Smooth muscle cell (in vitro differentiated cells): ENCODE data around the gene CTAGE15. TPM values are rescaled to one million over a fixed set of nuclear protein-coding genes. Genes with fewer than 3 reads are reported as not detected.
"Not testable (repeated sequence)": the region's sequence is repeated elsewhere in the genome, so short reads cannot be mapped to it uniquely, and the experiment has no call there.

Experiments used
- DNase-seq: peaks from one replicate; lab custom pipeline; 2025; ENCODE audit not compliant: unreplicated experiment; lab: John Stamatoyannopoulos, UW
- H2AFZ ChIP-seq: fragments of 200-600 bp; sonication (generic); 2 replicates; pipeline ENCODE4 v1.6.0; 2016; ENCODE audit warnings: antibody characterized with exemption, low read depth, mild to moderate bottlenecking
- H3F3A ChIP-seq: fragments of 200-600 bp; sonication (generic); 2 replicates; pipeline ENCODE4 v1.6.0; 2017; ENCODE audit warnings: antibody characterized with exemption, low read depth
- H3K27ac ChIP-seq: fragments of 200-600 bp; sonication (generic); 2 replicates; pipeline ENCODE4 v1.5.1; 2016; ENCODE audit warnings: low read depth, mild to moderate bottlenecking
- H3K27me3 ChIP-seq: fragments of 200-600 bp; sonication (generic); 2 replicates; pipeline ENCODE4 v1.6.1; 2016; ENCODE audit warnings: low read depth, mild to moderate bottlenecking
- H3K36me3 ChIP-seq: fragments of 200-600 bp; sonication (generic); 2 replicates; pipeline ENCODE4 v1.5.1; 2016; ENCODE audit warnings: low read depth
- H3K4me1 ChIP-seq: fragments of 200-600 bp; sonication (generic); 2 replicates; pipeline ENCODE4 v1.5.1; 2016; ENCODE audit warnings: low read depth
- H3K4me2 ChIP-seq: fragments of 200-600 bp; sonication (generic); 2 replicates; pipeline ENCODE4 v1.6.0; 2016; ENCODE audit warnings: mild to moderate bottlenecking
- H3K4me3 ChIP-seq: fragments of 200-600 bp; sonication (generic); 2 replicates; pipeline ENCODE4 v1.5.1; 2016; ENCODE audit warnings: mild to moderate bottlenecking
- H3K79me2 ChIP-seq: fragments of 200-600 bp; sonication (generic); 2 replicates; pipeline ENCODE4 v1.6.0; 2016; ENCODE audit warnings: low read depth, mild to moderate bottlenecking
- H3K9ac ChIP-seq: fragments of 200-600 bp; sonication (generic); 2 replicates; pipeline ENCODE4 v1.6.0; 2016; ENCODE audit warnings: low read depth
- H3K9me3 ChIP-seq: fragments of 200-600 bp; sonication (generic); replicated peaks from 2 replicates; pipeline ENCODE4 v1.5.1; 2016; ENCODE audit warnings: low read depth
- H4K20me1 ChIP-seq: fragments of 200-600 bp; sonication (generic); 2 replicates; pipeline ENCODE4 v1.6.0; 2016; ENCODE audit warnings: low read depth
- CTCF ChIP-seq: fragments of 200-600 bp; sonication (generic); IDR thresholded peaks from 2 replicates; pipeline ENCODE4 v1.5.1; 2017; ENCODE audit warnings: borderline replicate concordance, mild to moderate bottlenecking, antibody characterized with exemption; ENCODE audit not compliant: insufficient read depth, poor library complexity, severe bottlenecking
- WGBS: methylation state at CpG from one replicate; pipeline ENCODE4 v1.1.7; 2016; ENCODE audit warnings: low lambda C conversion rate; 5-methylcytosine and 5-hydroxymethylcytosine counted together
- polyA plus RNA-seq: library from polyadenylated mRNA; unstranded; fragments of >200 nt; fragmentation: Nextera tagmentation; extraction: Ambion mirVana; gene quantifications from 2 replicates; pipeline ENCODE4 v1.2.1, GENCODE V29; 2016
- small RNA-seq: library from RNA; depleted of rRNA; stranded (forward); fragments of <200 nt; gene quantifications from one replicate; pipeline ENCODE3, GENCODE V24; 2014
- total RNA-seq: library from RNA; depleted of rRNA; stranded (reverse); fragments of >200 nt; gene quantifications from 2 replicates; pipeline ENCODE4 v1.2.3, GENCODE V29; 2014

The CTAGE15 gene
- total and polyA plus RNA-seq, 2 experiments from 2014 or later: 0.14 to 1.8 TPM

- not testable (repeated sequence) for H3K27ac ChIP-seq, H3K4me1 ChIP-seq, H3K36me3 ChIP-seq, H4K20me1 ChIP-seq, H3K4me3 ChIP-seq, H2AFZ ChIP-seq, H3F3A ChIP-seq, H3K27me3 ChIP-seq, H3K9ac ChIP-seq, H3K4me2 ChIP-seq, DNase-seq, H3K9me3 ChIP-seq, H3K79me2 ChIP-seq
- 89% methylated on average over 4 of the region's 6 CpGs for WGBS
- TF ChIP-seq CTCF: peak; percentile 18
These were observed 43.9 kb downstream of the CTAGE15 start for GRCh38 chr7:143615545-143615944.

- not testable (repeated sequence) for H3K79me2 ChIP-seq, H3K36me3 ChIP-seq, DNase-seq, H3K27ac ChIP-seq, H3K9me3 ChIP-seq, H2AFZ ChIP-seq, H3K9ac ChIP-seq, H3F3A ChIP-seq, H3K4me2 ChIP-seq, H4K20me1 ChIP-seq, H3K4me1 ChIP-seq, H3K27me3 ChIP-seq, H3K4me3 ChIP-seq
- WGBS: no CpG with 5 or more reads among the region's 1 CpG
These were observed 45.6 kb downstream of the CTAGE15 start for GRCh38 chr7:143617204-143617603.

- not testable (repeated sequence) for H3K27me3 ChIP-seq, H3K9ac ChIP-seq, H3K4me3 ChIP-seq, H3K4me1 ChIP-seq, H3F3A ChIP-seq, H3K4me2 ChIP-seq, H3K27ac ChIP-seq, H2AFZ ChIP-seq, DNase-seq, H3K9me3 ChIP-seq, H3K36me3 ChIP-seq, H3K79me2 ChIP-seq, H4K20me1 ChIP-seq
- WGBS: no CpG with 5 or more reads among the region's 23 CpGs
These were observed 48.5 kb downstream of the CTAGE15 start for GRCh38 chr7:143620058-143620457.

- not testable (repeated sequence) for H3K9ac ChIP-seq, H3K27me3 ChIP-seq, H3K4me3 ChIP-seq, H3K9me3 ChIP-seq, H4K20me1 ChIP-seq, H3F3A ChIP-seq, H3K27ac ChIP-seq, DNase-seq, H2AFZ ChIP-seq, H3K4me1 ChIP-seq, H3K4me2 ChIP-seq, H3K79me2 ChIP-seq, H3K36me3 ChIP-seq
- WGBS: no CpG with 5 or more reads among the region's 38 CpGs
These were observed 49.0 kb downstream of the CTAGE15 start, which contains the start of gene TCAF2 for GRCh38 chr7:143620646-143621045. Gene TCAF2, plus strand, starts transcription at chr7:143620974.

- no CpG with 5 or more reads among the region's 16 CpGs for WGBS
- DNase-seq, H3K4me3 ChIP-seq, H3K9ac ChIP-seq, H3F3A ChIP-seq, H3K27me3 ChIP-seq, H3K79me2 ChIP-seq, H3K9me3 ChIP-seq, H2AFZ ChIP-seq, H3K4me1 ChIP-seq, H3K27ac ChIP-seq, H3K36me3 ChIP-seq, H3K4me2 ChIP-seq, H4K20me1 ChIP-seq: not testable (repeated sequence)
These were observed 49.6 kb downstream of the CTAGE15 start for GRCh38 chr7:143621175-143621574.

- not testable (repeated sequence) for H2AFZ ChIP-seq, H3K27ac ChIP-seq, H3K36me3 ChIP-seq, H3K9me3 ChIP-seq, H3K79me2 ChIP-seq, H3K27me3 ChIP-seq, H3K4me3 ChIP-seq, H4K20me1 ChIP-seq, H3K4me2 ChIP-seq, H3F3A ChIP-seq, DNase-seq, H3K4me1 ChIP-seq, H3K9ac ChIP-seq
- no CpG with 5 or more reads among the region's 17 CpGs for WGBS
These were observed 50.5 kb downstream of the CTAGE15 start for GRCh38 chr7:143622130-143622529.

Small RNAs within 50 kb of the gene (small RNA-seq; reads per million reads assigned to genes)
- gene AC073264.2 (not detected), gene RNU6-162P (not detected)

Other genes with a start within 250 kb of the CTAGE15 start
- 0.09 and 0.31 TPM in 2 replicates for gene FAM131B, start 209.1 kb upstream of the CTAGE15 start, total RNA-seq
- 0.03 TPM in 1 of 2 replicates, not detected in the other for gene FAM131B, start 209.1 kb upstream of the CTAGE15 start, polyA plus RNA-seq
- gene ZYX, start 190.5 kb upstream of the CTAGE15 start, total RNA-seq: 52.2 and 71.1 TPM in 2 replicates
- gene ZYX, start 190.5 kb upstream of the CTAGE15 start, polyA plus RNA-seq: 322 and 354 TPM in 2 replicates
- 4.3 and 19.1 TPM in 2 replicates for gene EPHA1, start 162.9 kb upstream of the CTAGE15 start, total RNA-seq
- gene EPHA1, start 162.9 kb upstream of the CTAGE15 start, polyA plus RNA-seq: 8.7 and 23.6 TPM in 2 replicates
- gene TAS2R60, start 128.3 kb upstream of the CTAGE15 start, total RNA-seq: not detected in 2 replicates
- not detected in 2 replicates for gene TAS2R60, start 128.3 kb upstream of the CTAGE15 start, polyA plus RNA-seq
- gene TAS2R41, start 93.9 kb upstream of the CTAGE15 start, total RNA-seq: not detected in 2 replicates
- not detected in 2 replicates for gene TAS2R41, start 93.9 kb upstream of the CTAGE15 start, polyA plus RNA-seq
- 6.0 and 6.2 TPM in 2 replicates for gene TCAF2, start 49.2 kb downstream of the CTAGE15 start, total RNA-seq
- 3.4 and 4.6 TPM in 2 replicates for gene TCAF2, start 49.2 kb downstream of the CTAGE15 start, polyA plus RNA-seq
- 1.9 TPM in 1 of 2 replicates, not detected in the other for gene CTAGE6, start 185.9 kb downstream of the CTAGE15 start, total RNA-seq
- gene CTAGE6, start 185.9 kb downstream of the CTAGE15 start, polyA plus RNA-seq: 0.21 TPM in 1 of 2 replicates, not detected in the other